GM20000 (cell line): ENCODE data around the gene LCT.
A peak's percentile ranks its signal among the peaks of the same experiment; 100 is the strongest.

ENCODE experiments used
- DNase-seq: peaks from one replicate; pipeline ENCODE4 v3.0.0; 2012; ENCODE audit warnings: low spot score
- CTCF ChIP-seq: IDR thresholded peaks from 2 replicates; pipeline ENCODE4 v1.5.1; 2012; ENCODE audit warnings: mild to moderate bottlenecking, control low read depth; ENCODE audit errors: extremely low read depth, missing control alignments

LCT gene

GRCh38 chr2:135762530-135762929 lies 74.5 kb downstream of the LCT start:
- no peak for DNase-seq

GRCh38 chr2:135762022-135762421 lies 75.0 kb downstream of the LCT start:
- no peak for TF ChIP-seq CTCF

More at GRCh38 chr2:135762530-135762929, 74.5 kb downstream of the LCT start:
- TF ChIP-seq CTCF, result no peak

GRCh38 chr2:135756692-135757091 lies 80.3 kb downstream of the LCT start:
- DNase-seq, result no peak
- TF ChIP-seq CTCF, result no peak

More at GRCh38 chr2:135762022-135762421, 75.0 kb downstream of the LCT start:
- no peak for DNase-seq

- DNase-seq, result no peak
- TF ChIP-seq CTCF, result no peak
Observed at GRCh38 chr2:135755573-135755972, 81.4 kb downstream of the LCT start.

GRCh38 chr2:135745545-135745944 lies 91.4 kb downstream of the LCT start:
- no peak for TF ChIP-seq CTCF
- DNase-seq, result no peak

- peak; percentile 31 for DNase-seq
- no peak for TF ChIP-seq CTCF
Observed at GRCh38 chr2:135744760-135745314, 92.1 kb downstream of the LCT start.

- DNase-seq, result no peak
- no peak for TF ChIP-seq CTCF
Observed at GRCh38 chr2:135743860-135744259, 93.1 kb downstream of the LCT start.
